PC-9 (cell line): Measurements from ENCODE around the gene TMEM208.

Source experiments
- EZH2 ChIP-seq: fragments of 200-600 bp; sonication (generic); IDR thresholded peaks from 2 replicates; pipeline ENCODE4 v1.8.0; 2017; ENCODE audit warnings: antibody characterized with exemption, low read depth
- TF ChIP-seq, protein P1 (sequence below): fragments of 200-600 bp; sonication (generic); conservative IDR thresholded peaks from 2 replicates; pipeline ENCODE4 v1.6.1; 2017; ENCODE audit warnings: mixed run types, antibody characterized with exemption, mild to moderate bottlenecking, moderate library complexity

DNA sequence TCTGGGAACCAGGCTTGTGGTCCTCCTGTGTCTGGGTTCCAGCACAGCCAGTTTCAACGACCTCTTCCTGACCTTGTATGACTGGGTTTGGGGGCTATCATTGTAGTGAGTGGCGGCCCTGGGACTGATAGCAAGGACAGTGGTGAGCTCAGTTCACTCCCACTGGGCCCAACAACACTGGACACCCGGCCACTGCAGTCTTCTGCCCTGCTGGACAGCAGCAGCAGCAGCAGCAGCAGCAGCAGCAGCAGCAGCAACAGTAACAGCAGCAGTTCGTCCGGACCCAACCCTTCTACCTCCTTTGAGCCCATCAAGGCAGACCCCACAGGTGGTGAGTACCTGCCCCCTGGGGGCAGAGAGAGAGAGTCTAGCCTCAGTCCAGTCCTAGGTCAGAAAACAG lies 31.3 kb upstream of the TMEM208 start:
- TF ChIP-seq, protein P1, sequence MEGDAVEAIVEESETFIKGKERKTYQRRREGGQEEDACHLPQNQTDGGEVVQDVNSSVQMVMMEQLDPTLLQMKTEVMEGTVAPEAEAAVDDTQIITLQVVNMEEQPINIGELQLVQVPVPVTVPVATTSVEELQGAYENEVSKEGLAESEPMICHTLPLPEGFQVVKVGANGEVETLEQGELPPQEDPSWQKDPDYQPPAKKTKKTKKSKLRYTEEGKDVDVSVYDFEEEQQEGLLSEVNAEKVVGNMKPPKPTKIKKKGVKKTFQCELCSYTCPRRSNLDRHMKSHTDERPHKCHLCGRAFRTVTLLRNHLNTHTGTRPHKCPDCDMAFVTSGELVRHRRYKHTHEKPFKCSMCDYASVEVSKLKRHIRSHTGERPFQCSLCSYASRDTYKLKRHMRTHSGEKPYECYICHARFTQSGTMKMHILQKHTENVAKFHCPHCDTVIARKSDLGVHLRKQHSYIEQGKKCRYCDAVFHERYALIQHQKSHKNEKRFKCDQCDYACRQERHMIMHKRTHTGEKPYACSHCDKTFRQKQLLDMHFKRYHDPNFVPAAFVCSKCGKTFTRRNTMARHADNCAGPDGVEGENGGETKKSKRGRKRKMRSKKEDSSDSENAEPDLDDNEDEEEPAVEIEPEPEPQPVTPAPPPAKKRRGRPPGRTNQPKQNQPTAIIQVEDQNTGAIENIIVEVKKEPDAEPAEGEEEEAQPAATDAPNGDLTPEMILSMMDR = no peak
- TF ChIP-seq EZH2 = no peak
